GM18870 (cell line): ENCODE measurements around the gene MDM2.
"Not testable (repeated sequence)": the region's sequence is repeated elsewhere in the genome, so short reads cannot be mapped to it uniquely, and the experiment has no call there.

Experiments
- ATAC-seq: cut with Tn5 transposase; IDR thresholded peaks from one replicate; pipeline ENCODE4 v1.9.1; 2021; ENCODE audit warnings: moderate library complexity; ENCODE audit not compliant: unreplicated experiment

The MDM2 gene

GRCh38 chr12:68804657-68805591 lies 3.1 kb upstream of the MDM2 start:
- no peak for ATAC-seq

GRCh38 chr12:68805592-68806120 lies 2.3 kb upstream of the MDM2 start:
- ATAC-seq: no peak

GRCh38 chr12:68806488-68807237 lies 1.3 kb upstream of the MDM2 start:
- ATAC-seq: no peak

GRCh38 chr12:68807274-68807575 lies 752 bp upstream of the MDM2 start:
- not testable (repeated sequence) for ATAC-seq

GRCh38 chr12:68808388-68809189 lies 612 bp downstream of the MDM2 start:
- peak; percentile 66 for ATAC-seq

GRCh38 chr12:68809190-68810026 lies 1.4 kb downstream of the MDM2 start:
- ATAC-seq: no peak

GRCh38 chr12:68810027-68810389 lies 2.0 kb downstream of the MDM2 start:
- not testable (repeated sequence) for ATAC-seq

GRCh38 chr12:68811573-68811972 lies 3.6 kb downstream of the MDM2 start:
- ATAC-seq: not testable (repeated sequence)

GRCh38 chr12:68812553-68813241 lies 4.7 kb downstream of the MDM2 start:
- ATAC-seq: no peak

GRCh38 chr12:68813242-68813593 lies 5.2 kb downstream of the MDM2 start:
- no peak for ATAC-seq

GRCh38 chr12:68814490-68815231 lies 6.7 kb downstream of the MDM2 start:
- no peak for ATAC-seq

GRCh38 chr12:68815232-68815927 lies 7.4 kb downstream of the MDM2 start:
- no peak for ATAC-seq

GRCh38 chr12:68815928-68816800 lies 8.2 kb downstream of the MDM2 start:
- no peak for ATAC-seq

GRCh38 chr12:68819481-68819880 lies 11.5 kb downstream of the MDM2 start:
- ATAC-seq: not testable (repeated sequence)

GRCh38 chr12:68821357-68822188 lies 13.6 kb downstream of the MDM2 start:
- ATAC-seq: no peak

GRCh38 chr12:68823696-68824095 lies 15.7 kb downstream of the MDM2 start:
- ATAC-seq: no peak

GRCh38 chr12:68824131-68824530 lies 16.2 kb downstream of the MDM2 start:
- ATAC-seq: no peak
